Mesenteric fat pad (tissue), 1 donor: ENCODE measurements around the gene AP3B2. TPM values are rescaled to one million over a fixed set of nuclear protein-coding genes. Genes with fewer than 3 reads are reported as not detected.

Experiments
- DNase-seq: peaks from one replicate; pipeline ENCODE4 v3.0.0-alpha.2; 2020; ENCODE audit warnings: low spot score
- total RNA-seq: library from RNA; stranded (reverse); fragmentation: NEBNext Ultra II Directional; extraction: Animal tissue kit (Norgen Biotek cat#: 25700); gene quantifications from one replicate; pipeline ENCODE4 v1.2.1, GENCODE V29; 2021
- donor health status: DM: yes; HTN: yes; CAD: no.

Gene AP3B2
- total RNA-seq, 1 donor from 2014 or later = 0.84 TPM

GRCh38 chr15:82698711-82699345 is 10.8 kb downstream of the AP3B2 start:
- peak; percentile 60 for DNase-seq

- DNase-seq = peak; percentile 39
These were observed 11.8 kb downstream of the AP3B2 start for GRCh38 chr15:82697735-82698407.

- DNase-seq = peak; percentile 77
These were observed 17.5 kb downstream of the AP3B2 start for GRCh38 chr15:82692171-82692570.

- DNase-seq = peak; percentile 62
These were observed 20.5 kb downstream of the AP3B2 start for GRCh38 chr15:82689147-82689546.

GRCh38 chr15:82688691-82689090 is 21.0 kb downstream of the AP3B2 start:
- peak; percentile 73 for DNase-seq

GRCh38 chr15:82681371-82681770 is 28.3 kb downstream of the AP3B2 start:
- DNase-seq = peak; percentile 57

- peak; percentile 86 for DNase-seq
These were observed 29.2 kb downstream of the AP3B2 start for GRCh38 chr15:82680200-82681102.

GRCh38 chr15:82679626-82680199 is 30.0 kb downstream of the AP3B2 start:
- peak; percentile 68 for DNase-seq

- peak; percentile 55 for DNase-seq
These were observed 31.9 kb downstream of the AP3B2 start for GRCh38 chr15:82677720-82678323.

- DNase-seq = peak; percentile 8
These were observed 34.8 kb downstream of the AP3B2 start for GRCh38 chr15:82674873-82675272.

GRCh38 chr15:82670699-82671098 is 39.0 kb downstream of the AP3B2 start:
- DNase-seq = no peak

- peak; percentile 77 for DNase-seq
These were observed 43.1 kb downstream of the AP3B2 start for GRCh38 chr15:82666606-82667005.

GRCh38 chr15:82664021-82664420 is 45.7 kb downstream of the AP3B2 start:
- no peak for DNase-seq

- no peak for DNase-seq
These were observed 46.5 kb downstream of the AP3B2 start for GRCh38 chr15:82663186-82663600.

- no peak for DNase-seq
These were observed 47.0 kb downstream of the AP3B2 start for GRCh38 chr15:82662641-82663040.

GRCh38 chr15:82660378-82660777 is 49.3 kb downstream of the AP3B2 start:
- no peak for DNase-seq

GRCh38 chr15:82656641-82657266 is 52.9 kb downstream of the AP3B2 start:
- DNase-seq = no peak

GRCh38 chr15:82655606-82656005 is 54.1 kb downstream of the AP3B2 start:
- DNase-seq = no peak

GRCh38 chr15:82653483-82654168 is 56.0 kb downstream of the AP3B2 start:
- no peak for DNase-seq

- no peak for DNase-seq
These were observed 58.0 kb downstream of the AP3B2 start for GRCh38 chr15:82651708-82652107.
